Liver (tissue), 3 donors: Measurements from ENCODE around the gene HOXA5.

Source experiments
- EGR1 ChIP-seq, 2 donors: IDR thresholded peaks; 2 replicates each; pipeline ENCODE4 v1.6.1; 2016 to 2018; ENCODE audit warnings: antibody characterized with exemption in 2 of 2, low read depth in 2 of 2
- JUND ChIP-seq, 2 donors: IDR thresholded peaks; 2 replicates each; pipeline ENCODE4 v1.6.1; 2016; ENCODE audit warnings: antibody characterized with exemption in 2 of 2
- MAX ChIP-seq: IDR thresholded peaks from 2 replicates; pipeline ENCODE4 v1.6.1; 2016; ENCODE audit warnings: antibody characterized with exemption
- RAD21 ChIP-seq, 2 donors: IDR thresholded peaks; 2 replicates each; pipeline ENCODE4 v1.6.1; 2016; ENCODE audit warnings: antibody characterized with exemption in 2 of 2, mild to moderate bottlenecking in 2 of 2
- SP1 ChIP-seq: IDR thresholded peaks from 2 replicates; pipeline ENCODE4 v1.6.1; 2018; ENCODE audit warnings: antibody characterized with exemption, mild to moderate bottlenecking
- TAF1 ChIP-seq: conservative IDR thresholded peaks from 2 replicates; pipeline ENCODE4 v1.6.1; 2016; ENCODE audit warnings: antibody characterized with exemption, mild to moderate bottlenecking
- YY1 ChIP-seq: IDR thresholded peaks from 2 replicates; pipeline ENCODE4 v1.6.1; 2016; ENCODE audit warnings: antibody characterized with exemption, mild to moderate bottlenecking
- ZBTB33 ChIP-seq: IDR thresholded peaks from 2 replicates; pipeline ENCODE4 v1.6.1; 2016; ENCODE audit warnings: antibody characterized with exemption
- TF ChIP-seq, protein P1 (sequence below): IDR thresholded peaks from 2 replicates; pipeline ENCODE4 v1.6.1; 2016; ENCODE audit warnings: antibody characterized with exemption, mild to moderate bottlenecking
- TF ChIP-seq, protein P2 (sequence below): fragments of 150-350 bp; IDR thresholded peaks from 2 replicates; pipeline ENCODE4 v1.5.1; 2017; ENCODE audit warnings: improper control_type of control experiment, low read depth, low read length; ENCODE audit not compliant: missing input control
- donor health status: healthy.
- donor health status: healthy.

DNA sequence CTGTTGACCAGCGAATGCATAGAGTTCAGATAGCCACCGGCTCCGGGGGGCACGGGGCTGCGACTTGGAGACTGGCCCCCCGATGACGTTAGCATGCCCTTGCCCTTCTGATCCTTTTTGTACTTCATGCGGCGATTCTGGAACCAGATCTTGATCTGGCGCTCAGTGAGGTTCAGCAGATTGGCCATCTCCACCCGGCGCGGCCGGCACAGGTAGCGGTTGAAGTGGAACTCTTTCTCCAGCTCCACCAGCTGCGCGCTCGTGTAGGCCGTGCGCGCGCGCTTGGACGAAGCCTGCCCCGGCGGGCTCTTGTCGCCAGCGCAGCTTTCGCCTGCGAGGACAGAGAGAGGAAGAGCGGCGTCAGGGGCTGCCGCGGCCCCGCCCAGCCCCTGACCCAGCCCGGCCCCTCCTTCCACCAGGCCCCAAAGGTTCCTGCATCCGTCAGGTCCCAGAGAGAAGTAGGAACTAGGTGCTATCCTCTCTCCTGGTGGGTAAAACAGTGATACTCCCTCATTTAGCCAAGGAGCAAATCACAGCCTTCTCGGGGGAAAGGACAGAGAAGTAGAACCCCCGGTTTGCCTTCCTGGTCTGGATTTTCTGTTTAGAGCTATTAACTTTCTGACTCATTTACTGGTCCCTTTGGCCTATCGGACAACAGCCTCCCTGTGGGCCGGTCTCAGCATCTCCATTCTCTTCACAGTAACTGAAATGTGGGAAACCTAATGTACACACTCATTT is 34.9 kb downstream of the HOXA5 start:
- TF ChIP-seq, protein P1, sequence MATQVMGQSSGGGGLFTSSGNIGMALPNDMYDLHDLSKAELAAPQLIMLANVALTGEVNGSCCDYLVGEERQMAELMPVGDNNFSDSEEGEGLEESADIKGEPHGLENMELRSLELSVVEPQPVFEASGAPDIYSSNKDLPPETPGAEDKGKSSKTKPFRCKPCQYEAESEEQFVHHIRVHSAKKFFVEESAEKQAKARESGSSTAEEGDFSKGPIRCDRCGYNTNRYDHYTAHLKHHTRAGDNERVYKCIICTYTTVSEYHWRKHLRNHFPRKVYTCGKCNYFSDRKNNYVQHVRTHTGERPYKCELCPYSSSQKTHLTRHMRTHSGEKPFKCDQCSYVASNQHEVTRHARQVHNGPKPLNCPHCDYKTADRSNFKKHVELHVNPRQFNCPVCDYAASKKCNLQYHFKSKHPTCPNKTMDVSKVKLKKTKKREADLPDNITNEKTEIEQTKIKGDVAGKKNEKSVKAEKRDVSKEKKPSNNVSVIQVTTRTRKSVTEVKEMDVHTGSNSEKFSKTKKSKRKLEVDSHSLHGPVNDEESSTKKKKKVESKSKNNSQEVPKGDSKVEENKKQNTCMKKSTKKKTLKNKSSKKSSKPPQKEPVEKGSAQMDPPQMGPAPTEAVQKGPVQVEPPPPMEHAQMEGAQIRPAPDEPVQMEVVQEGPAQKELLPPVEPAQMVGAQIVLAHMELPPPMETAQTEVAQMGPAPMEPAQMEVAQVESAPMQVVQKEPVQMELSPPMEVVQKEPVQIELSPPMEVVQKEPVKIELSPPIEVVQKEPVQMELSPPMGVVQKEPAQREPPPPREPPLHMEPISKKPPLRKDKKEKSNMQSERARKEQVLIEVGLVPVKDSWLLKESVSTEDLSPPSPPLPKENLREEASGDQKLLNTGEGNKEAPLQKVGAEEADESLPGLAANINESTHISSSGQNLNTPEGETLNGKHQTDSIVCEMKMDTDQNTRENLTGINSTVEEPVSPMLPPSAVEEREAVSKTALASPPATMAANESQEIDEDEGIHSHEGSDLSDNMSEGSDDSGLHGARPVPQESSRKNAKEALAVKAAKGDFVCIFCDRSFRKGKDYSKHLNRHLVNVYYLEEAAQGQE, result no peak
- TF ChIP-seq, protein P2, sequence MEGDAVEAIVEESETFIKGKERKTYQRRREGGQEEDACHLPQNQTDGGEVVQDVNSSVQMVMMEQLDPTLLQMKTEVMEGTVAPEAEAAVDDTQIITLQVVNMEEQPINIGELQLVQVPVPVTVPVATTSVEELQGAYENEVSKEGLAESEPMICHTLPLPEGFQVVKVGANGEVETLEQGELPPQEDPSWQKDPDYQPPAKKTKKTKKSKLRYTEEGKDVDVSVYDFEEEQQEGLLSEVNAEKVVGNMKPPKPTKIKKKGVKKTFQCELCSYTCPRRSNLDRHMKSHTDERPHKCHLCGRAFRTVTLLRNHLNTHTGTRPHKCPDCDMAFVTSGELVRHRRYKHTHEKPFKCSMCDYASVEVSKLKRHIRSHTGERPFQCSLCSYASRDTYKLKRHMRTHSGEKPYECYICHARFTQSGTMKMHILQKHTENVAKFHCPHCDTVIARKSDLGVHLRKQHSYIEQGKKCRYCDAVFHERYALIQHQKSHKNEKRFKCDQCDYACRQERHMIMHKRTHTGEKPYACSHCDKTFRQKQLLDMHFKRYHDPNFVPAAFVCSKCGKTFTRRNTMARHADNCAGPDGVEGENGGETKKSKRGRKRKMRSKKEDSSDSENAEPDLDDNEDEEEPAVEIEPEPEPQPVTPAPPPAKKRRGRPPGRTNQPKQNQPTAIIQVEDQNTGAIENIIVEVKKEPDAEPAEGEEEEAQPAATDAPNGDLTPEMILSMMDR, result no peak
- TF ChIP-seq RAD21 (IDR thresholded peaks at IDR 0.05), result no peak
- TF ChIP-seq SP1, result no peak
- TF ChIP-seq YY1, result no peak
- no peak for TF ChIP-seq MAX
- no peak for TF ChIP-seq EGR1 (IDR thresholded peaks at IDR 0.05; ENCODE audit: low read depth in 2 of 2)
- no peak for TF ChIP-seq TAF1
- TF ChIP-seq ZBTB33, result no peak
- no peak for TF ChIP-seq JUND (IDR thresholded peaks at IDR 0.05)
